Mesenchymal stem cell (in vitro differentiated cells and primary cell): Measurements from ENCODE around the gene DBNDD1.

Experiments
- DNase-seq: peaks from one replicate; pipeline ENCODE4 v3.0.0-alpha.2; 2013
- H2AFZ ChIP-seq: one replicate; pipeline ENCODE4 v1.6.1; 2013; ENCODE audit warnings: low read depth, mild to moderate bottlenecking, control low read depth, inconsistent platforms, low read length, moderate library complexity
- H2AK5ac ChIP-seq: 2 replicates; pipeline ENCODE4 v1.6.1; 2013; ENCODE audit warnings: low read length, moderate library complexity, mild to moderate bottlenecking, inconsistent platforms; ENCODE audit not compliant: severe bottlenecking
- H2BK120ac ChIP-seq: one replicate; pipeline ENCODE4 v1.6.1; 2013; ENCODE audit warnings: low read depth, mild to moderate bottlenecking, inconsistent platforms, low read length, moderate library complexity
- H2BK12ac ChIP-seq, 2 experiments: one replicate each; pipeline ENCODE4 v1.6.1; 2013; ENCODE audit warnings: inconsistent platforms in 2 of 2, low read length in 2 of 2, mild to moderate bottlenecking in 2 of 2, moderate library complexity in 2 of 2, control low read depth in 1 of 2
- H2BK15ac ChIP-seq: one replicate; pipeline ENCODE4 v1.6.1; 2013; ENCODE audit warnings: mild to moderate bottlenecking, low read depth, inconsistent platforms; ENCODE audit not compliant: poor library complexity, severe bottlenecking
- H2BK5ac ChIP-seq: 2 replicates; pipeline ENCODE4 v1.6.1; 2013; ENCODE audit warnings: low read depth, mild to moderate bottlenecking, low read length, control low read depth, inconsistent platforms; ENCODE audit not compliant: poor library complexity, severe bottlenecking
- H3K14ac ChIP-seq, 2 experiments: one replicate each; pipeline ENCODE4 v1.6.1; 2013; ENCODE audit warnings: inconsistent platforms in 2 of 2, low read length in 2 of 2, control low read depth in 1 of 2, mild to moderate bottlenecking in 1 of 2, moderate library complexity in 1 of 2
- H3K18ac ChIP-seq, 2 experiments: one replicate each; pipeline ENCODE4 v1.6.1; 2013; ENCODE audit warnings: inconsistent platforms in 2 of 2, low read length in 2 of 2, control low read depth in 1 of 2, low read depth in 1 of 2, mild to moderate bottlenecking in 1 of 2
- H3K23ac ChIP-seq, 2 experiments: one replicate each; pipeline ENCODE4 v1.6.1; 2013; ENCODE audit warnings: inconsistent platforms in 2 of 2, low read length in 2 of 2, mild to moderate bottlenecking in 2 of 2, moderate library complexity in 2 of 2, control low read depth in 1 of 2
- H3K27ac ChIP-seq: 2 replicates; pipeline ENCODE4 v1.5.1; 2013; ENCODE audit warnings: mild to moderate bottlenecking, moderate library complexity, low read length, control low read depth, inconsistent platforms; ENCODE audit not compliant: poor library complexity, severe bottlenecking
- H3K27me3 ChIP-seq, 2 experiments: 2 replicates each; pipeline versions ENCODE4 v1.6.1 to v1.7.0; 2013; ENCODE audit warnings: low read length in 2 of 2, mild to moderate bottlenecking in 2 of 2, moderate library complexity in 2 of 2, control low read depth in 1 of 2, inconsistent platforms in 1 of 2; ENCODE audit not compliant: control insufficient read depth in 1 of 2, insufficient read depth in 1 of 2
- H3K36me3 ChIP-seq, 2 experiments: 2 replicates each; pipeline versions ENCODE4 v1.6.1 to v1.7.0; 2013; ENCODE audit warnings: low read length in 2 of 2, control low read depth in 1 of 2, inconsistent platforms in 1 of 2, low read depth in 1 of 2, mild to moderate bottlenecking in 1 of 2; ENCODE audit not compliant: insufficient read depth in 2 of 2, control insufficient read depth in 1 of 2
- H3K4ac ChIP-seq, 2 experiments: one replicate each; pipeline ENCODE4 v1.6.1; 2013; ENCODE audit warnings: inconsistent platforms in 2 of 2, low read length in 2 of 2, mild to moderate bottlenecking in 2 of 2, moderate library complexity in 2 of 2, control low read depth in 1 of 2, low read depth in 1 of 2
- H3K4me1 ChIP-seq: 2 replicates; pipeline ENCODE4 v1.6.1; 2013; ENCODE audit warnings: low read depth, low read length, control low read depth; ENCODE audit not compliant: control insufficient read depth, insufficient read depth
- H3K4me2 ChIP-seq: 2 replicates; pipeline ENCODE4 v1.6.1; 2013; ENCODE audit warnings: low read length, mild to moderate bottlenecking, inconsistent platforms; ENCODE audit not compliant: poor library complexity, severe bottlenecking
- H3K4me3 ChIP-seq, 2 experiments: 2 replicates each; pipeline versions ENCODE4 v1.5.1 to v1.7.0; 2013; ENCODE audit warnings: low read length in 2 of 2, mild to moderate bottlenecking in 2 of 2, control low read depth in 1 of 2, low read depth in 1 of 2; ENCODE audit not compliant: insufficient read depth in 1 of 2
- H3K79me1 ChIP-seq: replicated peaks from 2 replicates; pipeline ENCODE4 v1.6.1; 2013; ENCODE audit warnings: mild to moderate bottlenecking, control low read depth, low read length, inconsistent platforms; ENCODE audit not compliant: poor library complexity, severe bottlenecking
- H3K9ac ChIP-seq: 2 replicates; pipeline ENCODE4 v1.7.0; 2013; ENCODE audit warnings: mild to moderate bottlenecking, low read length, moderate library complexity
- H3K9me3 ChIP-seq: 2 replicates; pipeline ENCODE4 v1.7.0; 2013; ENCODE audit warnings: mild to moderate bottlenecking, low read length; ENCODE audit not compliant: control insufficient read depth
- H4K8ac ChIP-seq: one replicate; pipeline ENCODE4 v1.6.1; 2013; ENCODE audit warnings: inconsistent platforms, mild to moderate bottlenecking, low read length, moderate library complexity
- H4K91ac ChIP-seq: one replicate; pipeline ENCODE4 v1.6.1; 2013; ENCODE audit warnings: mild to moderate bottlenecking, low read length, inconsistent platforms
- WGBS: methylation state at CpG from one replicate; pipeline ENCODE4 v1.1.7; 2013; ENCODE audit warnings: mixed read lengths; 5-methylcytosine and 5-hydroxymethylcytosine counted together

DBNDD1 gene

DNA sequence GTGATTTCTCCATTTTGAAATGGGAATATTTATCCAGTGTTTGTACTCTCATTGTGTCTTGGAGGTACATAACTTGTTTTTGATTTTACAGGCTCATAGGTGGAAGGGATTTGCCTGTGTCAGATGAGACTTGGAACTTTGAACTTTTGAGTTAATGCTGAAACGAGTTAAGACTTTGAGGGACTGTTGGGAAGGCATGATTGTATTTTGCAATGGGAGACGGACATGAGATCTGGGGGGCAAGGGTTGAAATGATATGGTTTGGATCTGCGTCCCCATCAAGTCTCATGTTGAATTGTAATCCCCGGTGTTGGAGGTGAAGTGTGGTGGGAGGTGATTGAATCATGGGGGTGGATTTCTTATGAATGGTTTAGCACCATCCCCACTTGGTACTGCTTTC is 36.1 kb upstream of the DBNDD1 start:
- H3K14ac ChIP-seq, result no peak overlapping the region
- H3K4ac ChIP-seq, result no peak overlapping the region
- H3K79me1 ChIP-seq, result no peaks in the 10 kb centered on the region
- no peak overlapping the region for H2BK5ac ChIP-seq
- H2BK15ac ChIP-seq, result no peak overlapping the region
- 69% methylated on average over 4 of the region's 4 CpGs for WGBS
- no peak overlapping the region for H2AFZ ChIP-seq
- H2AK5ac ChIP-seq, result no peak overlapping the region
- H3K18ac ChIP-seq, result no peak overlapping the region
- H3K4me1 ChIP-seq, result peaks cover 2% of the 10 kb centered on the region
- H3K4me2 ChIP-seq, result no peak overlapping the region
- H4K8ac ChIP-seq, result no peak overlapping the region
- no peak overlapping the region for H3K23ac ChIP-seq
- no peak overlapping the region for H2BK12ac ChIP-seq
- no peak overlapping the region for H3K4me3 ChIP-seq
- no peak overlapping the region for H2BK120ac ChIP-seq
- no peak overlapping the region for H3K9ac ChIP-seq
- H3K27me3 ChIP-seq, result peaks cover 0 to 13% of the 10 kb centered on the region in 2 experiments
- H3K27ac ChIP-seq, result no peak overlapping the region
- peaks cover 20% of the 10 kb centered on the region for H3K9me3 ChIP-seq
- H4K91ac ChIP-seq, result no peak overlapping the region
- no peaks in the 10 kb centered on the region for H3K36me3 ChIP-seq
- DNase-seq, result no peak

- Histone ChIP-seq H3K4me1 (peaks cover 2% of the 10 kb centered on the region), H4K91ac (no peak overlapping the region), H3K27ac (no peak overlapping the region), H2AK5ac (no peak overlapping the region), H3K14ac (no peak overlapping the region), H2BK15ac (no peak overlapping the region), H2AFZ (no peak overlapping the region), H3K9me3 (peaks cover 20% of the 10 kb centered on the region), H3K4ac (no peak overlapping the region), H2BK120ac (no peak overlapping the region), H3K4me2 (no peak overlapping the region), H3K23ac (no peak overlapping the region), H3K79me1 (no peaks in the 10 kb centered on the region), H2BK5ac (no peak overlapping the region), H2BK12ac (no peak overlapping the region), H3K27me3 (peaks cover 0 to 12% of the 10 kb centered on the region in 2 experiments), H4K8ac (no peak overlapping the region), H3K18ac (no peak overlapping the region), H3K36me3 (no peaks in the 10 kb centered on the region), H3K4me3 (no peak overlapping the region), H3K9ac (no peak overlapping the region)
- no peak for DNase-seq
- WGBS, result 50% methylated on average over 4 of the region's 4 CpGs
These were observed 35.3 kb upstream of the DBNDD1 start for GRCh38 chr16:90054554-90054953.

DNA sequence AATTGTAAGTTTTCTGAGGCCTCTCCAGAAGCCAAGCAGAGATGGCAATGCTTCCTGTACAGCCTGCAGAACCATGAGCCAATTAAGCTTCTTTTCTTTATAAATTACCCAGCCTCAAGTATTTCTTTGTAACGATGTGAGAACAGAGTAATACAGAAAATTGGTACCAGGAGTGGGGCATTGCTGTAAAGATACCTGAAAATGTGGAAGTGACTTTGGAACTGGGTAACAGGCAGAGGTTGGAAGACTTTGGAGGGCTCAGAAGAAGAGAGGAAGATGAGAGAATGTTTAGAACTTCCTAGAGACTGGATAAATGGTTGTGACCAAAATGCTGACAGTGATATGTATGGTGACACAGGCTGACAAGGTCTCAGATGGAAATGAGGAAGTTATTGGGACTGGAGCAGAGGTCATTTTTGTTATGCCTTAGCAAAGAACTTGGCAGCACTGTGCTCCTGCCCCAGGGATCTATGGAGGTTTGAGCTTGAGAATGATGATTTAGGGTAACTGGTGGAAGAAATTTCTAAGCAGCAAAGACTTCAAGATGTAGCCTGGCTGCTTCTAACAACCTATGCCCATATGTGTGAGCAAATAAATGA is 34.7 kb upstream of the DBNDD1 start:
- no peak overlapping the region for H2BK5ac ChIP-seq
- no peak overlapping the region for H3K18ac ChIP-seq
- H3K4me3 ChIP-seq, result no peak overlapping the region
- no peak overlapping the region for H4K91ac ChIP-seq
- peaks cover 2% of the 10 kb centered on the region for H3K4me1 ChIP-seq
- no peak overlapping the region for H3K4ac ChIP-seq
- H3K23ac ChIP-seq, result no peak overlapping the region
- no peak overlapping the region for H3K4me2 ChIP-seq
- no peak overlapping the region for H4K8ac ChIP-seq
- no peak overlapping the region for H3K9ac ChIP-seq
- H3K27me3 ChIP-seq, result peaks cover 4 to 8% of the 10 kb centered on the region in 2 experiments
- no peak overlapping the region for H2AK5ac ChIP-seq
- no peak overlapping the region for H2AFZ ChIP-seq
- 49% methylated on average over 1 of the region's 1 CpG for WGBS
- no peak overlapping the region for H3K27ac ChIP-seq
- H3K79me1 ChIP-seq, result no peaks in the 10 kb centered on the region
- no peak overlapping the region for H3K14ac ChIP-seq
- no peaks in the 10 kb centered on the region for H3K36me3 ChIP-seq
- H3K9me3 ChIP-seq, result peaks cover 20% of the 10 kb centered on the region
- no peak for DNase-seq
- no peak overlapping the region for H2BK15ac ChIP-seq
- H2BK120ac ChIP-seq, result no peak overlapping the region
- no peak overlapping the region for H2BK12ac ChIP-seq

- Histone ChIP-seq H3K4me1 (peaks cover 11% of the 10 kb centered on the region), H3K27ac (no peak overlapping the region), H2AK5ac (no peak overlapping the region), H2BK120ac (no peak overlapping the region), H2BK15ac (no peak overlapping the region), H3K4ac (no peak overlapping the region), H3K14ac (no peak overlapping the region), H4K91ac (no peak overlapping the region), H3K23ac (no peak overlapping the region), H3K18ac (no peak overlapping the region), H3K9me3 (peaks cover 20% of the 10 kb centered on the region), H2BK12ac (no peak overlapping the region), H2BK5ac (no peak overlapping the region), H3K36me3 (peaks cover 0 to 4% of the 10 kb centered on the region in 2 experiments), H3K4me2 (no peak overlapping the region), H2AFZ (no peak overlapping the region), H3K27me3 (peaks cover 7 to 12% of the 10 kb centered on the region in 2 experiments), H3K9ac (no peak overlapping the region), H4K8ac (no peak overlapping the region), H3K79me1 (no peaks in the 10 kb centered on the region), H3K4me3 (no peak overlapping the region)
- DNase-seq, result no peak
- 88% methylated on average over 9 of the region's 10 CpGs for WGBS
These were observed 31.7 kb upstream of the DBNDD1 start for GRCh38 chr16:90050969-90051368.
